DLD1 (cell line): Measurements from ENCODE around the gene EIF3K.

ENCODE experiments used
- in situ Hi-C: cut with HindIII; loops from 2 replicates; pipeline ENCODE4 v1.10.0; 2017; ENCODE audit warnings: low sequenced_read_pairs

EIF3K gene

GRCh38 chr19:38648769-38649304 is 29.8 kb downstream of the EIF3K start:
- in situ Hi-C loops = no loop called here

GRCh38 chr19:38649305-38650171 is 30.6 kb downstream of the EIF3K start:
- in situ Hi-C loops = no loop called here

GRCh38 chr19:38650172-38650775 is 31.3 kb downstream of the EIF3K start:
- in situ Hi-C loops = no loop called here

GRCh38 chr19:38650911-38651584 is 32.1 kb downstream of the EIF3K start:
- in situ Hi-C loops = no loop called here

- in situ Hi-C loops = no loop called here
These were observed 34.1 kb downstream of the EIF3K start for GRCh38 chr19:38653028-38653571.

GRCh38 chr19:38654628-38655055 is 35.7 kb downstream of the EIF3K start:
- in situ Hi-C loops = no loop called here

GRCh38 chr19:38655148-38655824 is 36.3 kb downstream of the EIF3K start:
- in situ Hi-C loops = no loop called here

- in situ Hi-C loops = no loop called here
These were observed 37.4 kb downstream of the EIF3K start for GRCh38 chr19:38656171-38656981.

GRCh38 chr19:38657633-38658222 is 38.7 kb downstream of the EIF3K start:
- in situ Hi-C loops = no loop called here

- in situ Hi-C loops = no loop called here
These were observed 39.7 kb downstream of the EIF3K start for GRCh38 chr19:38658462-38659306.

- in situ Hi-C loops = no loop called here
These were observed 41.7 kb downstream of the EIF3K start for GRCh38 chr19:38660724-38661123.

GRCh38 chr19:38661136-38661535 is 42.1 kb downstream of the EIF3K start:
- in situ Hi-C loops = no loop called here

GRCh38 chr19:38661996-38662395 is 43.0 kb downstream of the EIF3K start:
- in situ Hi-C loops = no loop called here

GRCh38 chr19:38662537-38663155 is 43.7 kb downstream of the EIF3K start:
- in situ Hi-C loops = no loop called here

GRCh38 chr19:38663156-38663651 is 44.2 kb downstream of the EIF3K start:
- in situ Hi-C loops = no loop called here

GRCh38 chr19:38663957-38664502 is 45.0 kb downstream of the EIF3K start:
- in situ Hi-C loops = no loop called here

- in situ Hi-C loops = no loop called here
These were observed 45.7 kb downstream of the EIF3K start for GRCh38 chr19:38664503-38665211.
